Measurements from ENCODE around the gene PRR36.
"Not testable (repeated sequence)": the region's sequence is repeated elsewhere in the genome, so short reads cannot be mapped to it uniquely, and the experiment has no call there.

The PRR36 gene

GRCh38 chr19:7920519-7921301, 46.5 kb upstream of the PRR36 start:
- no peak for TF ChIP-seq CTCF (conservative IDR thresholded peaks at IDR 0.05; ENCODE audit: control insufficient read depth, insufficient read depth, low read depth, low read length)
- peak overlapping the region; percentile 64 for H3K4me3 ChIP-seq (ENCODE audit: control insufficient read depth, low read depth, low read length)
- peak; percentile 94 for DNase-seq (ENCODE audit: low read depth)

- peak; percentile 91 for DNase-seq (ENCODE audit: low read depth)
Measured at GRCh38 chr19:7919610-7920518, 45.7 kb upstream of the PRR36 start, which contains the start of gene SNAPC2. SNAPC2 (plus strand) TSS chr19:7920338; CDS start chr19:7920367, 29 bp downstream.

GRCh38 chr19:7918615-7919421, 44.6 kb upstream of the PRR36 start:
- no peak overlapping the region for H3K4me3 ChIP-seq (ENCODE audit: control insufficient read depth, low read depth, low read length)
- DNase-seq (ENCODE audit: low read depth) = no peak
- TF ChIP-seq CTCF (conservative IDR thresholded peaks at IDR 0.05; ENCODE audit: control insufficient read depth, insufficient read depth, low read depth, low read length) = no peak

More at GRCh38 chr19:7919610-7920518, 45.7 kb upstream of the PRR36 start, which contains the start of gene SNAPC2:
- no peak for TF ChIP-seq CTCF (conservative IDR thresholded peaks at IDR 0.05; ENCODE audit: control insufficient read depth, insufficient read depth, low read depth, low read length)
- peak within 1 kb of the TSS; percentile 64 for H3K4me3 ChIP-seq (ENCODE audit: control insufficient read depth, low read depth, low read length)

- not testable (repeated sequence) for H3K4me3 ChIP-seq (ENCODE audit: control insufficient read depth, low read depth, low read length)
Measured at GRCh38 chr19:7918062-7918614, 43.9 kb upstream of the PRR36 start.

GRCh38 chr19:7917267-7918061, 43.3 kb upstream of the PRR36 start:
- peak; percentile 46 for DNase-seq (ENCODE audit: low read depth)
- H3K4me3 ChIP-seq (ENCODE audit: control insufficient read depth, low read depth, low read length) = peak overlapping the region; percentile 10
- TF ChIP-seq CTCF (conservative IDR thresholded peaks at IDR 0.05; ENCODE audit: control insufficient read depth, insufficient read depth, low read depth, low read length) = peak; percentile 38

More at GRCh38 chr19:7918062-7918614, 43.9 kb upstream of the PRR36 start:
- not testable (repeated sequence) for DNase-seq (ENCODE audit: low read depth)

GRCh38 chr19:7916955-7917266, 42.7 kb upstream of the PRR36 start:
- no peak for TF ChIP-seq CTCF (conservative IDR thresholded peaks at IDR 0.05; ENCODE audit: control insufficient read depth, insufficient read depth, low read depth, low read length)
- peak overlapping the region; percentile 17 for H3K4me3 ChIP-seq (ENCODE audit: control insufficient read depth, low read depth, low read length)
- no peak for DNase-seq (ENCODE audit: low read depth)
